HEK293 (cell line): ENCODE results near the gene PEX7.

ENCODE experiments used
- ZNF549 ChIP-seq: fragments of 450-650 bp; IDR thresholded peaks from 2 replicates; pipeline ENCODE4 v1.5.1; 2018; ENCODE audit warnings: missing biosample characterization, missing genetic modification characterization, mild to moderate bottlenecking, inconsistent platforms, moderate library complexity
- TF ChIP-seq, protein P1 (sequence below): fragments of 450-650 bp; formaldehyde crosslinking; IDR thresholded peaks from 2 replicates; pipeline ENCODE4 v1.5.1; 2016; ENCODE audit warnings: missing biosample characterization, missing genetic modification characterization

DNA sequence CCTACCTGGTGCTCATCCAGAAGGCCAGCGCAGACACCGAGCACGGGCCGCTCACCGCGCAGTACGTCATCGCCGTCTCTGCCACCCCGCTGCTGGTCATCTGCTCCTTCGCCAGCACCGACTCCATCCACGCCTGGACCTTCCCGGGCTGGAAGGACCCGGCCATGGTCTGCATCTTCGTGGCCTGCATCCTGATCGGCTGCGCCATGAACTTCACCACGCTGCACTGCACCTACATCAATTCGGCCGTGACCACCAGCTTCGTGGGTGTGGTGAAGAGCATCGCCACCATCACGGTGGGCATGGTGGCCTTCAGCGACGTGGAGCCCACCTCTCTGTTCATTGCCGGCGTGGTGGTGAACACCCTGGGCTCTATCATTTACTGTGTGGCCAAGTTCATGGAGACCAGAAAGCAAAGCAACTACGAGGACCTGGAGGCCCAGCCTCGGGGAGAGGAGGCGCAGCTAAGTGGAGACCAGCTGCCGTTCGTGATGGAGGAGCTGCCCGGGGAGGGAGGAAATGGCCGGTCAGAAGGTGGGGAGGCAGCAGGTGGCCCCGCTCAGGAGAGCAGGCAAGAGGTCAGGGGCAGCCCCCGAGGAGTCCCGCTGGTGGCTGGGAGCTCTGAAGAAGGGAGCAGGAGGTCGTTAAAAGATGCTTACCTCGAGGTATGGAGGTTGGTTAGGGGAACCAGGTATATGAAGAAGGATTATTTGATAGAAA lies 101.7 kb downstream of the PEX7 start:
- TF ChIP-seq ZNF549 (tag by site-specific recombination), result no peak
- TF ChIP-seq, protein P1, sequence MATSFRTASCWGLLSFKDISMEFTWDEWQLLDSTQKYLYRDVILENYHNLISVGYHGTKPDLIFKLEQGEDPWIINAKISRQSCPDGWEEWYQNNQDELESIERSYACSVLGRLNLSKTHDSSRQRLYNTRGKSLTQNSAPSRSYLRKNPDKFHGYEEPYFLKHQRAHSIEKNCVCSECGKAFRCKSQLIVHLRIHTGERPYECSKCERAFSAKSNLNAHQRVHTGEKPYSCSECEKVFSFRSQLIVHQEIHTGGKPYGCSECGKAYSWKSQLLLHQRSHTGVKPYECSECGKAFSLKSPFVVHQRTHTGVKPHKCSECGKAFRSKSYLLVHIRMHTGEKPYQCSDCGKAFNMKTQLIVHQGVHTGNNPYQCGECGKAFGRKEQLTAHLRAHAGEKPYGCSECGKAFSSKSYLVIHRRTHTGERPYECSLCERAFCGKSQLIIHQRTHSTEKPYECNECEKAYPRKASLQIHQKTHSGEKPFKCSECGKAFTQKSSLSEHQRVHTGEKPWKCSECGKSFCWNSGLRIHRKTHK, result no peak
